ENCODE results near the gene NELFA.

- TF ChIP-seq CTCF (tag by site-specific recombination; IDR thresholded peaks at IDR 0.05) (no peak), PRDM4 (tag by site-specific recombination; IDR thresholded peaks at IDR 0.05) (no peak), ZBTB10 (tag by site-specific recombination; IDR thresholded peaks at IDR 0.05) (no peak), ZNF777 (tag by site-specific recombination; IDR thresholded peaks at IDR 0.05; ENCODE audit: borderline replicate concordance) (no peak), REST (tag by site-specific recombination; IDR thresholded peaks at IDR 0.05) (no peak), ZNF362 (tag by site-specific recombination; IDR thresholded peaks at IDR 0.05) (no peak), ZNF423 (tag by site-specific recombination; IDR thresholded peaks at IDR 0.05) (no peak), PRDM2 (tag by site-specific recombination; IDR thresholded peaks at IDR 0.05; ENCODE audit: borderline replicate concordance) (no peak), ZNF629 (tag by site-specific recombination; IDR thresholded peaks at IDR 0.05) (no peak), PBX3 (CRISPR knock-in tag; IDR thresholded peaks at IDR 0.05) (no peak), ZNF280D (tag by site-specific recombination; IDR thresholded peaks at IDR 0.05) (no peak), ZBTB44 (tag by site-specific recombination; IDR thresholded peaks at IDR 0.05) (no peak), ATF2 (tag by site-specific recombination; IDR thresholded peaks at IDR 0.05; ENCODE audit: low read depth) (no peak), HOXC10 (CRISPR knock-in tag; IDR thresholded peaks at IDR 0.05) (no peak)
Observed at GRCh38 chr4:2047781-2048581, 39.2 kb upstream of the NELFA start.

Data from HEK293 (cell line).